UCSD-AML1 (cell line): ENCODE results near the gene TCEAL3.
"Not testable (repeated sequence)": the region's sequence is repeated elsewhere in the genome, so short reads cannot be mapped to it uniquely, and the experiment has no call there.

Experiments
- DNase-seq: peaks from one replicate; lab custom pipeline; 2025; ENCODE audit not compliant: unreplicated experiment; lab: John Stamatoyannopoulos, UW

TCEAL3 gene

DNA sequence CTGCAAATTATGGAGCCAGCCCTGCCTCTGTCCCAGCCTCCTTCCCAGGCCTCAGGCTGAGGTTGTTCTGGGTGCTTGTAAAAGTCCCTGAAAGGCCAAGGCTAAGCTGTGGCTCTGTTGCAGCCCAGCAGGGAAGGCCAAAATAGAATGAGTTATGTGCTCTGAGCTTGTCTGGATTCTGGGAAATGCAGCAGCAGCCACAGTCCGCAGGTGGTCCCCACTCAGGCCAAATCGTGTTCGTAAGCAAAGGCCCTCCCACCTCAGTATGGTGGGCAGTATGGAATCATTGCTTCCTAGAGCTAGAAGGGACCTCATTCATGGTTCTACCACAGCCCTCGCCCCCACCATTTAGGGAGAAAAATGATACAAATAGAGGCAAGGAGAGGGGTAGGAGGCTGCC, 16.3 kb downstream of the TCEAL3 start:
- no peak for DNase-seq

DNA sequence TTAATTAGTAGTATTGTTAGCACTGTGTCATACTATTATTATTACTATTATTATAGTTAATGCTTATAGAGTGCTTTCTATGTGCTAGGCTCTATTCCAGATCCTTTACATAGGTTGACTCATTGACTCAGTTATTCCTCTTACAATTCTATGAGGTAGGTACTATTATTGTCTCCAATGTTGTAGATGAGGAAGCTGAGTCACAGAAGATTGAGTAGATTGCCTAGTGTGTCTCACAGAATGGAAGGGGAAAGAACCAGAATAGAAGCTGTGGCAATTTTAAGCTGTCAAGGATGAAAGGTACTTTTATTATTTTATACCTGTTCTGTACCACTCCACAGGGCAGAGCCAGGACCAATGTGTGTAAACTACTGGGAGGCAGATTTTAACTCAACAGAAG, 19.1 kb downstream of the TCEAL3 start:
- no peak for DNase-seq

DNA sequence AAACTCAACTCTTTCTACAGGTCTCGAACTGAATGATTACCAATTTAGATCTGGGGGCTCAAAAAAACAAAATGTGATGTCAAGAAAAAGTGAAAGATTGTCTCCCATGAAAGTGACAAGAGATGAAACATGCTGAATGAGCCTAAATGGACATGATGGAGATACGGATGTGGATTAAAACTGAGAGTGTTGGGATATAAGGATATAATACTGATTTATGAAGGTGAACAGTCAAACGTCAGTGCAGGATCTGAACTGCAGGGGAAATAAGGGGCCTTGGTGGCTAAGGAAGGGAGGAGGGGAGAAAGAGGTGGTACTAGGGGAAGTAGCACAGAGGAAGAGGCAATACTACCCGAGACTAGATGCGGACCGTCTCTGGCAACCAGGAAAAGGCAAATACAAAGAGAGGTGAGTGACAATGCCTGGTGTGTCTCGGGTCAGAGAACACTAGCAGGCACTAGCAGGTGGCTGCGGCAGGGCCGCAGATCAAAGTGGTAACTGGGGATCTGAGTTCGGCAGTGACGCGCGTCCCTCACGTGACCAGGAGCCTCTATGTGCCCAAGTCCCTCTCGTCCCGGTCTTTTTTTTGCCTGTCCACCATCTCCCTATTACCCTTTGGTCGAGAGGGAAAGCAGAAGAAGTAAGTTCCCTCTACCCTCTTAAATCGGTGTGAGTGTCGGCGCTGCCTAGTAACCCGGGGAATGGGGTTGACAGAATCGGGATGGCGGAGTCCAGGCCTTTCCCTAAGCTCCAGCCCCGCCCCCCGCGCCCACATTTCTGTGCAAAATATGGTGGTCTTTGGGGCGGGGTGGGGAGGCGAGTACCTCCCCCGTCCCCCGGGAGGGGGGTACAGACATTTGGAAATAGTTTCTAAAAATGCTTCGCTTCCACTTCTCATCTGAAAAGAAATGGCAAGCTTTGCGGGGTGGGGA, 20.9 kb downstream of the TCEAL3 start, which contains the start of gene TCEAL1:
TCEAL1 (plus strand) TSS at position 590 of the 932 bp plus-strand sequence. CDS start 942 bp downstream, outside the sequence.
- DNase-seq = peak; percentile 53

DNA sequence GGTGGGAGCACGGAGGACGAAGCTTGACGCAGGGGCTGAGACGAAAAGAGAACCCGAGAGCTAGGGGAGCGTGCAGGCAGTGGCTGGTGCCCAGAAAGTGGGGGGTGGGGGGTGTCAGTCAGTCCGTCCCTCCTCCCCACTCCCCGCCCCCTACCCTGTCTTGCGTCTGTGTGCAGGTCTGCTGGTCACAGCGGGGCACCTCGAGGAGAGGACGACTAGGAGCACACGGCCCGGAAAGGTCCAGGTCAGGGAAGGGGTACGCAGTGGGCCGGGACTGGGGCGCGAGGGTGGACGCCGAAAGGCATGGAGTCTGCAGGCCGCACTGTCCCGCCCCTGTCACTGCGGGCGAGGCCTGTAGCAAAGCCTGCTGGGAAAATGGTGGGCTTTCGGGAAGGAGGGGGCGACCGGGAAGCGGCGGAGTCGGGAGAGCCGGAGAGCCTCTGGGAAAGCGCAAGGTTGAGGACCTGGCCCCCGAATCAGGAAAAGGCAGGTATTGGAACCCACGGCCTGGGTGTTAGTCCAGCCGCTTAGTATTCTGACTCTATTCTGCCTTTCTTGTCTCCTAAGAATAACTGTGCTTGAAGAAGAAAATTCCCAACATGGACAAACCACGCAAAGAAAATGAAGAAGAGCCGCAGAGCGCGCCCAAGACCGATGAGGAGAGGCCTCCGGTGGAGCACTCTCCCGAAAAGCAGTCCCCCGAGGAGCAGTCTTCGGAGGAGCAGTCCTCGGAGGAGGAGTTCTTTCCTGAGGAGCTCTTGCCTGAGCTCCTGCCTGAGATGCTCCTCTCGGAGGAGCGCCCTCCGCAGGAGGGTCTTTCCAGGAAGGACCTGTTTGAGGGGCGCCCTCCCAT, 21.8 kb downstream of the TCEAL3 start:
- DNase-seq = peak; percentile 54

DNA sequence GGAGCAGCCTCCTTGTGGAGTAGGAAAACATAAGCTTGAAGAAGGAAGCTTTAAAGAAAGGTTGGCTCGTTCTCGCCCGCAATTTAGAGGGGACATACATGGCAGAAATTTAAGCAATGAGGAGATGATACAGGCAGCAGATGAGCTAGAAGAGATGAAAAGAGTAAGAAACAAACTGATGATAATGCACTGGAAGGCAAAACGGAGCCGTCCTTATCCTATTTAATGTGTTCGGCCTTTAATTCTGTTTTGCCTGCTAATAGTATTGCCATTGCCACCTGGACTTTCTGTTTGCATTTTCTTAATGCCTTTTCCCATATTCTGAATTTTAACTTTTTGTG, 22.4 kb downstream of the TCEAL3 start:
- DNase-seq = no peak

DNA sequence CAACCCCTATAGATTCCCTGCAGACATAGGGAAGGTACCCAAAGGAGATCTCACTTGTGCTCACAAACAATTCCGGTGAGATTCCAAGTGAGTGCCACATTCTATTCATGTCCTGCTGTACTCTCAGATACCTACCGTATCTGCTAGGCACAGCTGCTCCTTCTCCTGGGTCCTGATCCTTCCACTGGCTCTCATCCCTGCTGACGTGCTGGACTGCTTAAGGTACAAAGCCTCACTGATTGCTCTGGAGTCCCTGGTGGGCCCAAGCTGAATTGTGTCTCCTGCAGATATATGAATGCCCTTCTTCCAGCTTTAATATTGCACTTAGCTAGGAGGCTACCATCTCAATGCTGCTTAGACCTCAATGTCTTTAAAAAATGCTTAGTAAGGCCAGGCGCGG, 23.4 kb downstream of the TCEAL3 start:
- DNase-seq = no peak

DNA sequence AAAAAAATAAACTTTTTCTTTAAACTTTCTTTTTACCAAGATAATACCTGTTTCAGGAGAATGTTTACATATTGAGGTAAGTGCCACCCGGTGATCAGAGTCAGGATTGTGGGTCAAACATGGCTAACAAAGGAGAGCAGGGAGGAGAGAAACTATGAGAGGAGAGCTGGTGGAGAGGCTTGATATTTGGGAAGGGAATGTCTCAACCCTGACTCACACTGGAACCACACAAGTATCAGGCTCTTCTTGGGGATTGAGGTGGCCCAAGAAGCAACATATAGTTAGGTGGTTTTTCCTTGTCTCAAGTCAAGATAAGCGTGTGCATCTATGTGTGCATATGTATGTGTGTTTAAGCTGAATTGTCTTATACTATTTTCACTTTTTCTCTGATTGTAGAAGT, 27.7 kb downstream of the TCEAL3 start:
- DNase-seq = no peak

DNA sequence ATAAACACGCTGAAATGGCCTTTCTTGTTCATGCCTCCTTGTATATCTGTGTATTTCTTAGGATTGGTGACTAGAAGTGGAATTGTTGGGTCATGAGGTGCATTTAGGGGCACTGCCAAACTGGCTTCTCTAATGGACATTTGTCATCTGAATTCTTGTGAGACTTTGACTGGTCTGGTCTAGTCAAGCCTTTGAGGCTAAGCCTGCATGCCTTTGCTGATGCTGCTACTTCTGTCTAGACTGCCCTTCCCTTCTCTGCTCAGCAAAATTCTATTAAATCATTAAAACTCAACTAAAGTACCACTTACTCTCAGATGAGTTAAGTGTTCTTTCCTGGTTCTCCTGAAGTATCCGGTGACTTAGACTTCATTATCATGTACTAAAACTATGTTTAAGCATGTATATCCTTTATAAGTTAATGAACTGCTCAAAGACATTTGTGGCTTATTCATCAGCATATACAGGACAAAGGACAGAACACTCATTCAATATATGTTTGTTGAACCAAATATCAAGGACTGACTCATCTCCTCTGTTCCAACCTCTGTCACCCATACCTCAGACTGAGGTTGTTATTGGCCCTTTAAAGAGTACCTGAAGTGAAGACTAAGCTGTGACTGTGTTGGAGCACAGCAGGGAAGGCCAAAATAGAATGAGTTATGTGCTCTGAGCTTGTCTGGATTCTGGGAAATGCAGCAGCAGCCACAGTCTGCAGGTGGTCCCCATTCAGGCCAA, 30.0 kb downstream of the TCEAL3 start:
- no peak for DNase-seq

DNA sequence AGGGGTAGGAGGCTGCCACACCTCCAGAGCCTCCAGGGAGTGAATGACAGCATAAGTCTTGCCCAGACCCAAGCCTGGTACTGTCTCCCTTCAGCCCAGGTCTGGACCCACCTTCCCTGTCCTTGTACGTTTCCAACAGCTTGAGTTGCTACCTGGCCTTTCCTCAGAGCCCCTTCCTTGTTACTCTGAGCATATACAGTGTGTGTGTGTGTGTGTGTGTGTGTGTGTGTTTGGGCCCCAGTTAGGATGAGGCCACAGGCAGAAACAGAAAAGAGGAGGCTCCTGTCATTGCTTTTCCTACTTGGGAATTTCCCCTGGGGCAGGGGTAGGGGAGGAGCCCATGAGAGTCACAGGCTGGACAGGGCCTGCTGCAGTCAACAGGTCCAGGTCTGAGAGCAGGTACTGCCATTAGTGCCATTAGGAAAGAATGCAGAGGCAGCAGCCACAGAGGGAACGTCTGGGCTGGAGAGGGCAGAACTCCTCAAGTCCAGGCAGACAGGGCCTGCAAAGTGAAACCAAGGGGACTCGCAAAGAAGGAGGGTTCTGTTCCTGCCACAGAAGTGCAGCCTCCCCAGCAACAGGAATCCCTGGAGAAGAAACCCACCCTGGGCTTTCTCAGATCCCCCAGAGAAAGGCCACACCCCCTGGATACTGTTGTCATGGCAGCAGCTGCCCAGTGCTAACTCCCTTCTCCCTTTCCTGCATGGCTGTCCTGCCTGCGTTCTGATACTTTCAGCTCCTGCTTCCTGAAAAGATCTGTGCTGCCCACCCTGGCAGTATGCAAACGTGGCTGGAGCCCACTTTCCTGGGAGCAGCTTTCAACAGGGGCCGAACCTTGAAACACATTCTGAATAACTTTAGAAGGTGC, 30.9 kb downstream of the TCEAL3 start:
- DNase-seq = not testable (repeated sequence)

DNA sequence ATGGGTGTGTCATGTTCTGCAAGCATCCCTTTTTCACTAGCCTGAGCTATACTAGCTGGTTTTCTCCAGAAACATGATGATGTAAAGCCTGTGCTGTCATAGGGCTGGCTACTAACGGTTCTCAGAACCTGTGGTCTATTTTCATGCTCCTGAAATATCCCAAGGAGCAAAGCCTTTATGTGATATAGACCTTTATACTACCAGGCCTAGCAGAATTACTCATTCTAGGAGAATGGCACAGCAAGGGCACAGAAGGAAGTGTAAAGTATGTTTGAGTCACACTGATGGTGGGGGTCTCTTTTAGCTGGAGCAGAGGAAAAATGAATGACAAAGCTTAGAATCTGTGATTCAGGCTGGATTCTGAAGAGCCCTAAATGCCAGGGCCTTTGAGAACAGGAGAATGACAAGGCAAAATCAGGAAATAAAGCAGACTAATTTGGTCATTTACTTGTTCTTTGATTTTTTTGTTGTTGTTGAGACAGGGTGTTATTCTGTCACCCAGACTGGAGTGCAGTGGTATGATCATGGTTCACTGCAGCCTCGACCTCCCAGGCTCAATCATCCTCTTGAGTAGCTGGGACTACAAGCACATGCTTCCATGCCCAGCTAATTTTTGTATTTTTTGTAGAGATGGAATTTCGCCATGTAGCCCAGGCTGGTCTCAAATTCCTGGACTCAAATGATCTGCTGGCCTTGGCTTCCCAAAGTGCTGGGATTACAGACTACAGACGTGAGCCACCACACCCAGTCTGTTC, 32.8 kb downstream of the TCEAL3 start:
- no peak for DNase-seq

DNA sequence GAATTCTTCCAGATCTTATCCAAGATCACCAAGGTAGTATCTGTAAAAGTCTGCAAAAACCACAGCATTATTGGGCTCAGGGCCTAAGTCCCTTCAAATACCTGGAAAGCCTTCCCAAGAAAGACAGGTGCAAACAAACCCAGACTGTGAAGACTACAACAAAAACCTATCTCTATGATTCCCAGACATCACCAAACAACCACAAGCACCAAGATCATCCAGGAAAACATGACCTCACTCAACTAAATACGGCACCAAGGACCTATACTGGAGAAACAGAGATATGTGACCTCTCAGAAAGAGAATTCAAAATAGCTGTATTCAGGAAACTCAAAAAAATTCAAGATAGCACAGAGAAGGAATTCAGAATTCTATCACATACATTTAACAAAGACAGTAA, 36.4 kb downstream of the TCEAL3 start:
- no peak for DNase-seq

DNA sequence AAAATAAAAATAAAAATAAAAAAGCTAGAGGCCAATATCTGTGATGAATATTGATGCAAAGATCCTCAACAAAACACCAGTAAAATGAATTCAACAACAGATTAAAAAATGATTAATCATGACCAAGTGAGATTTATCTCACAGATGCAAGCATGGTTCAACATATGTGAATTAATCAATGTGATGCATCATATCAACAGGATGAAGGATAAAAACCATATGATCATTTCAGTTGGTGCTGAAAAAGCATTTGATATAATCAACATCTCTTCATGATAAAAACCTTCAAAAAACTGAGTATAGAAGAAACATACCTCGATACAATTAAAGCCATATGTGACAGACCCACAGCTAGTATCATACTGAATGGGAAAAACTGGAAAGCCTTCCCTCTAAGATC, 39.9 kb downstream of the TCEAL3 start:
- DNase-seq = no peak

DNA sequence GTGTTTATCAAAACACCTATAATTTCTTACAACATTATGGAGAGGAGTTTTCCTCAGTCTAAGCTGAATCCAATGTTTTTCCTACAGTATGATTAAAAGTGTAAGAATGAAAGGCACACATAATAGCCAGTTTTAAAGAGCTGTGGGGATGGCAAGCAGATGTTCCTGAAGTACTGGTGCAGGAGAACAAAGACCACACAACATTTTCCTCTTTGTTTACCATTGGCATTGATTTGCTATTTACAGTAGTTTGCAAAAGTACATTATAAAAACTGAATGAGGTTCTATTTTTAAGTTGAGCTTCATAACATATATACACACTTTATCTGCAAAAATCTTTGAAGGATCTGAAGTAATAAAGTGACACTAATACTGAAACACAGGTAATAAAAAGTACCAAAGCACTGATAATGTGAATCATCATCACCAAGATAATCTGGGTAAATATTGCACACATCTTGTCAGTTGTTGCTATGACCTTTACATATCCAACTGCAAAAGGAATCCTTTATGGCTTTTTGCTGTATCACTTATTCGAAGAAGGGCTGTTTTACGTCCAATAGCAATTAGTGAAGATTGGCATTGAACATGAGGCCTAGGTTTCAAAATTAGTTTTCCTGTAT, 43.5 kb downstream of the TCEAL3 start:
- DNase-seq = no peak

DNA sequence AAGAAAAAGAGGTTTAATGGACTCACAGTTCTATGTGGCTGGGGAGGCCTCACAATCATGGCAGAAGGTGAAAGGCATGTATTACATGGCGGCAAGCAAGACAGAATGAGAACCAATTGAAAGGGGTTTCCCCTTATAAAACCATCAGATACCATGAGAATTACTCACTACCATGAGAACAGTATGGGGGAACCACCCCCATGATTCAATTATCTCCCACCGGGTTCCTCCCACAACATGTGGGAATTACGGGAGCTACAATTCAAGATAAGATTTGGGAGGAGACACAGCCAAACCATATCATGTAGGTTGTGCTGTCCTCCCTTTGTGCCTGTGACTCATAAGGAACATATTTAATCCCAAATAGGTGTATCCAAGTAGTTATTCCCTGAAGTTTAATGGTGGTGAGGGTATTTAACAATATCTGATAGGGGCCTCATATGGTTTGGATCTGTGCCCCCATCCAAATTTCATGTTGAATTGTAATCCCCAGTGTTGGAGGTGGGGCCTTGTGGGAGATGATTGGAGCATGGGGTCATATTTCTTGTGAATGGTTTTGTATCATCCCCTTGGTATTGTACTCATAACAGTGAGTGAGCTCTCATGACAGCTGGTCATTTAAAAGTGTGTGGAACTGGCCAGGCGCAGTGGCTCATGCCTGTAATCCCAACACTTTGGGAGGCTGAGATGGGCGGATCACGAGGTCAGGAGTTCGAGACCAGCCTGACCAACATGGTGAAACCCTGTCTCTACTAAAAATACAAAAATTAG, 47.7 kb downstream of the TCEAL3 start:
- not testable (repeated sequence) for DNase-seq

DNA sequence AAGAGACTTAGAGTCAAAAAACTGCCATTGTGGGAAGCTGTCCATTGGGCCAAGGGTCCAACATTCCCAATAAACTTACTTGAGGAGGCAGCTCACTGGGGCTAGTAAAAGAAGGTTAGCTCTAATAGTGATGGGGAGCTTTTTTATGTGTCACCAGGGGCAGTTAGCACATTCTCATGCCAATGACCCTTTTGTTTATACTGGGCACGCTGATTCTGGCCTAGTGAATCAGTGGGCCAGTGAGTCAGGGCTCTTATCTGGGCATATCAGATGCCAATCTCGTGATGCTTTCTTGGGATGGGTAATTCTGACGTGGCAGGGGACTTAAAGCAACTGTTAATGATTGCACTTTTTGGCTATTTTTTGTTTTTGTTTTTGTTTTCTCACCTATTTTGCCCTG, 48.9 kb downstream of the TCEAL3 start:
- DNase-seq = no peak

DNA sequence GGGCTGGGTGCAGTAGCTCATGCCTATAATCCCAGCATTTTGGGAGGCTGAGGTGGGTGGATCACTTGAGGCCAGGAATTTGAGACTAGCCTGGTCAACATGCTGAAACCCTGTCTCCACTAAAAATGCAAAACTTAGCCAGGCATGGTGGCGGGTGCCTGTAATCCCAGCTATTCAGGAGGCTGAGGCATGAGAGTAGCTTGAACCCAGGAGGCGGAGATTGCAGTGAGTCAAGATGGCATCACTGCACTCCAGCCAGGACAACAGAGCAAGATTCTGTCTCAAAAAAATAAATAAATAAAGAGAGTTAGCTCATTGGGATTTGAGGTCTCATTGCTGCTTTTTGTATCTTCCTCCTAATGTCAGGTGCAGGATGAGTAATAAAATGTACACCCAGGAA, 49.3 kb downstream of the TCEAL3 start:
- DNase-seq = not testable (repeated sequence)

DNA sequence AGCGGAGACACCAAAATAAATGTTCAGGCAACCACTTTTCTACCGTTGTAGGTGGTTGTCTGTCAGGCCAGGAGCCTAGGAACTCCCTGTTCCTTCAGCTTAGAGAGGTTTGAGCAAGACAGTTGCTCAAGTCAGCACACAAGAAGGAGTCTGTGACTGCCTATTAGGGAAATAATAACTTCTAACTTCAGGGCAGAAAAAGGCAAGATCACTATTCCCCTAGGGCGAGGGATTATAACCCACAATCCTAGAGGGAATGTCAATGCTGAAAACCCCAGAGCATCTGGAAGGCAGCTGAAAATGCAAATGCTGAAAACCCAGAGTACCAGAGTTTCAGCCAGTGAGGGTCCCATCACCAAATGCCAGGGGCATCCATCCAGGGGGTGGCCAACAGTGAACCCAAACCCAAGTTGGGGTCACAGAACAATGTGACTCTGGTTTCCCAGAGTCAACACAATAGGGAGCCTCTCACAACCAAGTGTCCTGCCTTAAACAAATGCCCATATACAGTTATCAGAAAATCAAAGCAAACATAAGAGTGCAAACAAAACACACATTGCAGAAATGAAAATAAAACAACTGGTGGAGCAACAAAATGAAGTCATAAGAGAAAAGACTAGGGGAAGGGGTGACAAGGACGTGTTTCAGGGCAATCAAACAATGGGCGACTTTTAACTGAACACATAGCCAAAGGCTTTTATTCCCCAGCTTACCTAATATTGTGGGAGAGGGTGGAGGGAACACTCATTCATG, 51.1 kb downstream of the TCEAL3 start:
- DNase-seq = no peak

DNA sequence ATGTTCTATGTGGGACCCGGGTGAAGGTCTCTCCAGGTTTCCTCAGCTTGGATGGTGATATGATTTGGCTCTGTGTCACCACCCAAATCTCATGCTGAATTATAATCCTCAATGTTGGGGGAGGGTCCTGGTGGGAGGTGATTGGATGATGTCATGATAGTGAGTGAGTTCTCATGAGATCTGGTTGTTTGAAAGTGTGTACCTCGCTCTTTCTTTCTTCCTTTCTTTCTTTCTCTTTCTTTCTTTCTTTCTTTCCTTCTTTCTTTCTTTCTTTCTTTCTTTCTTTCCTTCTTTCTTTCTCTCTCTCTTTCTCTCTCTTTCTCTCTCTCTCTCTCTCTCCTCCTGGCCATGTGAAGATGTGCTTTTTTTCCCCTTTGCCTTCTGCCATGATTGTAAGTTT, 51.7 kb downstream of the TCEAL3 start:
- not testable (repeated sequence) for DNase-seq
